ENCODE measurements around the gene MEST. TPM values are rescaled to one million over a fixed set of nuclear protein-coding genes. Genes with fewer than 3 reads are reported as not detected.

MEST gene
- polyA plus RNA-seq, 1 donor (not counting 4 experiments of a cell fraction or from before 2014, with no cell fraction given): 5.8 TPM

DNA sequence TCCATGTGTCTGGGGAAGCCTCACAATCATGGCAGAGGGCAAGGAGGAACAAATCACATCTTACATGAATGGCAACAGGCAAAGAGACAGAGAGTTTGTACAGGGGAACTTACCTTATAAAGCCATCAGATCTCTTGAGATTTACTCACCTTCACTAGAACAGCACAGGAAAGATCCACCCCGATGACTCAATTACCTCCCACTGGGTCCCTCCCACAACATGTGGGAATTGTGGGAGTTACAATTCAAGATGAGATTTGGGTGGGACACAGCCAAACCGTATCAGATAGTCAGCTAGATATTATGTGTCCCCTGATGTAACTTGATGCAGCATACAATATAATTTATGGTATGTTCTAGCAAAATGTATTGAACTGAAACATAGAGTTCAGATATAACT is 36.9 kb upstream of the MEST start:
- no peak for FAIRE-seq
- dilution Hi-C loops (cut with MboI; ENCODE audit: extremely low pct_ligation_motif_present, low sequenced_read_pairs): no loop called here

DNA sequence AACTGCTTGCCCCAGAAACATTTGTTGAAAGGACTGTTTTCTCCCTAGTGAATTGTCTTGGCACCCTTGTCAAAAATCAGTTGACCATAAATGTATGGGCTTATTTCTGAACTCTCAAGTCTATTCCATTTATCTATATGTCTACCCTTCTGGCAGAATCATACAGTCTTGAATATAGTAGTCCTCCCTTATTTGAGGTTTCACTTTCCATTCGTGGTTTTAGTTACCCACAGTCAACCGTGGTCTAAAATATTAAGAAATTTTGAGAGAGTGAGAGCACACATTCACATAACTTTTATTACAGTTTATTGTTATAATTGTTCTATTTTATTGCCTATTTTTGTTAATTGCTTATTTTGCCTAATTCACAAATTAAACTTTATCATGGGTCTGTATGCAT is 33.6 kb upstream of the MEST start:
- no peaks in the 10 kb centered on the region for H3K4me1 ChIP-seq (ENCODE audit: control insufficient read depth, extremely low read depth, insufficient read depth, low read length)
- H3K36me3 ChIP-seq (ENCODE audit: control insufficient read depth in 2 of 2, extremely low read depth in 1 of 2, insufficient read depth in 2 of 2, low read length in 2 of 2): no peaks in the 10 kb centered on the region
- no peak overlapping the region for H3K27ac ChIP-seq (ENCODE audit: control insufficient read depth, insufficient read depth, low read length)
- DNase-seq (ENCODE audit: low read depth, low spot score) (no peak), FAIRE-seq (no peak)
- H3K9me1 ChIP-seq (ENCODE audit: control insufficient read depth, extremely low read depth, insufficient read depth, low read length): no peaks in the 10 kb centered on the region
- no peaks in the 10 kb centered on the region for H4K20me1 ChIP-seq (ENCODE audit: control insufficient read depth, extremely low read depth, insufficient read depth, low read length)
- H3K9ac ChIP-seq (ENCODE audit: control insufficient read depth, extremely low read depth, insufficient read depth, low read length): no peak overlapping the region
- no peak overlapping the region for H3K4me3 ChIP-seq (ENCODE audit: control insufficient read depth in 2 of 3, extremely low read depth in 1 of 3, insufficient read depth in 2 of 3, low read depth in 1 of 3, low read length in 3 of 3)
- H3K27me3 ChIP-seq (ENCODE audit: control insufficient read depth, extremely low read depth, insufficient read depth, low read length): peaks cover 4% of the 10 kb centered on the region
- dilution Hi-C loops (cut with MboI; ENCODE audit: extremely low pct_ligation_motif_present, low sequenced_read_pairs): no loop called here
- H2AFZ ChIP-seq (ENCODE audit: control insufficient read depth, low read length): no peak overlapping the region
- H3K9me3 ChIP-seq (ENCODE audit: control insufficient read depth, low read depth, low read length): no peaks in the 10 kb centered on the region
- no peak for TF ChIP-seq EZH2 (IDR thresholded peaks at IDR 0.05; ENCODE audit: low read length)
- TF ChIP-seq CTCF (optimal IDR thresholded peaks at IDR 0.05 in 1 of 3, IDR thresholded peaks at IDR 0.05 in 1 of 3, conservative IDR thresholded peaks at IDR 0.05 in 1 of 3; ENCODE audit: extremely low read depth in 1 of 3, insufficient read depth in 2 of 3, low read length in 3 of 3): no peak
- H3K4me2 ChIP-seq (ENCODE audit: control insufficient read depth, extremely low read depth, insufficient read depth, low read depth, low read length): no peak overlapping the region
- H3K79me2 ChIP-seq (ENCODE audit: control insufficient read depth, insufficient read depth, low read length): no peaks in the 10 kb centered on the region

More for the DNA sequence above, 36.9 kb upstream of the MEST start:
- no peak for DNase-seq (ENCODE audit: low read depth, low spot score)
- Histone ChIP-seq H3K9ac (ENCODE audit: control insufficient read depth, extremely low read depth, insufficient read depth, low read length) (no peak overlapping the region), H4K20me1 (ENCODE audit: control insufficient read depth, extremely low read depth, insufficient read depth, low read length) (no peaks in the 10 kb centered on the region), H3K4me2 (ENCODE audit: control insufficient read depth, extremely low read depth, insufficient read depth, low read depth, low read length) (no peak overlapping the region), H3K36me3 (ENCODE audit: control insufficient read depth in 2 of 2, extremely low read depth in 1 of 2, insufficient read depth in 2 of 2, low read length in 2 of 2) (no peaks in the 10 kb centered on the region), H3K4me3 (ENCODE audit: control insufficient read depth in 2 of 3, extremely low read depth in 1 of 3, insufficient read depth in 2 of 3, low read depth in 1 of 3, low read length in 3 of 3) (no peak overlapping the region), H3K27me3 (ENCODE audit: control insufficient read depth, extremely low read depth, insufficient read depth, low read length) (peaks cover 4% of the 10 kb centered on the region), H3K27ac (ENCODE audit: control insufficient read depth, insufficient read depth, low read length) (no peak overlapping the region), H3K4me1 (ENCODE audit: control insufficient read depth, extremely low read depth, insufficient read depth, low read length) (no peaks in the 10 kb centered on the region), H3K79me2 (ENCODE audit: control insufficient read depth, insufficient read depth, low read length) (no peaks in the 10 kb centered on the region), H3K9me3 (ENCODE audit: control insufficient read depth, low read depth, low read length) (no peaks in the 10 kb centered on the region), H3K9me1 (ENCODE audit: control insufficient read depth, extremely low read depth, insufficient read depth, low read length) (no peaks in the 10 kb centered on the region), H2AFZ (ENCODE audit: control insufficient read depth, low read length) (no peak overlapping the region)
- TF ChIP-seq EZH2 (IDR thresholded peaks at IDR 0.05; ENCODE audit: low read length) (no peak), CTCF (optimal IDR thresholded peaks at IDR 0.05 in 1 of 3, IDR thresholded peaks at IDR 0.05 in 1 of 3, conservative IDR thresholded peaks at IDR 0.05 in 1 of 3; ENCODE audit: extremely low read depth in 1 of 3, insufficient read depth in 2 of 3, low read length in 3 of 3) (no peak)
